ENCODE measurements around the gene PRICKLE2. TPM values are rescaled to one million over a fixed set of nuclear protein-coding genes. Genes with fewer than 3 reads are reported as not detected.

PRICKLE2 gene
- total and polyA plus RNA-seq, 10 of the 15 experiments (the other 5 are each of a cell fraction or from before 2014, with no cell fraction given) = 0.11 to 2.6 (median 0.69) TPM

GRCh38 chr3:64167351-64167750, 57.9 kb downstream of the PRICKLE2 start (continued):
- no peak for TF ChIP-seq ETV6 (conservative IDR thresholded peaks at IDR 0.05 in 1 of 2, IDR thresholded peaks at IDR 0.05 in 1 of 2; ENCODE audit: borderline replicate concordance in 1 of 2, low read depth in 1 of 2)

- Histone ChIP-seq H3K4me3 (no peak overlapping the region), H3K4me2 (ENCODE audit: control insufficient read depth, insufficient read depth) (no peak overlapping the region), H3K9me3 (replicated peaks; ENCODE audit: control insufficient read depth, insufficient read depth, low read length) (no peaks in the 10 kb centered on the region), H2AFZ (ENCODE audit: control insufficient read depth, low read depth, low read length) (no peak overlapping the region), H3K27ac (ENCODE audit: control insufficient read depth, insufficient read depth) (no peak overlapping the region), H3K36me3 (ENCODE audit: control insufficient read depth in 2 of 2, insufficient read depth in 2 of 2, low read length in 1 of 2) (no peaks in the 10 kb centered on the region), H3K4me1 (ENCODE audit: control insufficient read depth, insufficient read depth, low read length) (no peaks in the 10 kb centered on the region), H3K27me3 (replicated peaks in 1 of 2; ENCODE audit: control insufficient read depth in 2 of 2, insufficient read depth in 2 of 2, low read length in 1 of 2) (no peaks in the 10 kb centered on the region), H3K79me2 (ENCODE audit: control insufficient read depth, insufficient read depth, low read length) (no peaks in the 10 kb centered on the region), H4K20me1 (ENCODE audit: control insufficient read depth, insufficient read depth) (no peaks in the 10 kb centered on the region), H3K9ac (ENCODE audit: control insufficient read depth, insufficient read depth, low read length) (no peak overlapping the region)
- TF ChIP-seq SMAD5 (IDR thresholded peaks at IDR 0.05; ENCODE audit: low read depth) (no peak), ETV6 (conservative IDR thresholded peaks at IDR 0.05 in 1 of 2, IDR thresholded peaks at IDR 0.05 in 1 of 2; ENCODE audit: borderline replicate concordance in 1 of 2, low read depth in 1 of 2) (peak in 1 of 2 experiments; percentile 91; a peak in 2 of 4 replicates)
- no TSS peak for BruUV-seq (replicated peaks)
- in situ Hi-C loops (cut with MboI) (no loop called here), intact Hi-C loops (cut with micrococcal nuclease; ENCODE audit: unreplicated experiment) (no loop called here)
- RAD21 ChIA-PET (ENCODE audit: unreplicated experiment) = interaction anchor here (1.5 to 1.7 kb wide), 2 partner anchors 53 to 57 kb away, joined by 3 read pairs; no protein-coding TSS in a partner anchor
- CTCF ChIA-PET = interaction anchor here (1.1 to 1.7 kb wide), 3 partner anchors 9 to 54 kb away, joined by 3 to 5 read pairs (median 3); no protein-coding TSS in a partner anchor
- no peak for DNase-seq (ENCODE audit: low read depth, low spot score)
- POLR2A ChIA-PET = no interaction called here
- no peak for ATAC-seq
- WGBS (ENCODE audit: insufficient coverage, insufficient replicate concordance, low lambda C conversion rate, missing lambda C conversion rate) = 46% methylated on average over 4 of the region's 4 CpGs
- no peak for FAIRE-seq
- SMC1A ChIA-PET (ENCODE audit: uncharacterized antibody, unreplicated experiment) = interaction anchor here (1.1 to 4.0 kb wide), 4 partner anchors 8 to 67 kb away, joined by 3 to 11 read pairs (median 5); no protein-coding TSS in a partner anchor
These were observed 58.6 kb downstream of the PRICKLE2 start for GRCh38 chr3:64166584-64167162.

GRCh38 chr3:64164349-64164748, 60.9 kb downstream of the PRICKLE2 start:
- Histone ChIP-seq H3K4me3 (no peak overlapping the region), H3K4me2 (ENCODE audit: control insufficient read depth, insufficient read depth) (no peak overlapping the region), H3K27me3 (replicated peaks in 1 of 2; ENCODE audit: control insufficient read depth in 2 of 2, insufficient read depth in 2 of 2, low read length in 1 of 2) (no peaks in the 10 kb centered on the region), H3K27ac (ENCODE audit: control insufficient read depth, insufficient read depth) (no peak overlapping the region), H3K79me2 (ENCODE audit: control insufficient read depth, insufficient read depth, low read length) (no peaks in the 10 kb centered on the region), H3K4me1 (ENCODE audit: control insufficient read depth, insufficient read depth, low read length) (no peaks in the 10 kb centered on the region), H3K9me3 (replicated peaks; ENCODE audit: control insufficient read depth, insufficient read depth, low read length) (no peaks in the 10 kb centered on the region), H3K9ac (ENCODE audit: control insufficient read depth, insufficient read depth, low read length) (no peak overlapping the region), H3K36me3 (ENCODE audit: control insufficient read depth in 2 of 2, insufficient read depth in 2 of 2, low read length in 1 of 2) (no peaks in the 10 kb centered on the region), H2AFZ (ENCODE audit: control insufficient read depth, low read depth, low read length) (no peak overlapping the region), H4K20me1 (ENCODE audit: control insufficient read depth, insufficient read depth) (no peaks in the 10 kb centered on the region)
- no peak for FAIRE-seq
- no TSS peak for BruUV-seq (replicated peaks)
- in situ Hi-C loops (cut with MboI) (no loop called here), intact Hi-C loops (cut with micrococcal nuclease; ENCODE audit: unreplicated experiment) (no loop called here)
- no peak for ATAC-seq
- WGBS (ENCODE audit: insufficient coverage, insufficient replicate concordance, low lambda C conversion rate, missing lambda C conversion rate) = 36% methylated on average over 2 of the region's 2 CpGs
- ChIA-PET SMC1A (ENCODE audit: uncharacterized antibody, unreplicated experiment) (interaction anchor here (0.7 to 3.4 kb wide), 6 partner anchors 61 to 289 kb away, joined by 3 to 21 read pairs (median 3); partner anchors contain the start of gene PRICKLE2), POLR2A (interaction anchor here (0.5 to 1.3 kb wide), 3 partner anchors 11 to 136 kb away, joined by 3 read pairs; no protein-coding TSS in a partner anchor), RAD21 (ENCODE audit: unreplicated experiment) (interaction anchor here (1.3 to 3.4 kb wide), 4 partner anchors 9 to 138 kb away, joined by 3 to 29 read pairs (median 6); partner anchors contain the start of gene PRICKLE2), CTCF (interaction anchor here (0.6 to 3.7 kb wide), 3 partner anchors 56 to 263 kb away, joined by 3 to 16 read pairs (median 14); partner anchors contain the start of gene PRICKLE2)
- no peak for TF ChIP-seq PBX3 (IDR thresholded peaks at IDR 0.05; ENCODE audit: insufficient replicate concordance, low read depth, low read length)
- TF ChIP-seq MEF2A (IDR thresholded peaks at IDR 0.05; ENCODE audit: insufficient read depth, low read depth, low read length) = no peak
- TF ChIP-seq ZNF24 (IDR thresholded peaks at IDR 0.05) = no peak
- TF ChIP-seq, protein P1, sequence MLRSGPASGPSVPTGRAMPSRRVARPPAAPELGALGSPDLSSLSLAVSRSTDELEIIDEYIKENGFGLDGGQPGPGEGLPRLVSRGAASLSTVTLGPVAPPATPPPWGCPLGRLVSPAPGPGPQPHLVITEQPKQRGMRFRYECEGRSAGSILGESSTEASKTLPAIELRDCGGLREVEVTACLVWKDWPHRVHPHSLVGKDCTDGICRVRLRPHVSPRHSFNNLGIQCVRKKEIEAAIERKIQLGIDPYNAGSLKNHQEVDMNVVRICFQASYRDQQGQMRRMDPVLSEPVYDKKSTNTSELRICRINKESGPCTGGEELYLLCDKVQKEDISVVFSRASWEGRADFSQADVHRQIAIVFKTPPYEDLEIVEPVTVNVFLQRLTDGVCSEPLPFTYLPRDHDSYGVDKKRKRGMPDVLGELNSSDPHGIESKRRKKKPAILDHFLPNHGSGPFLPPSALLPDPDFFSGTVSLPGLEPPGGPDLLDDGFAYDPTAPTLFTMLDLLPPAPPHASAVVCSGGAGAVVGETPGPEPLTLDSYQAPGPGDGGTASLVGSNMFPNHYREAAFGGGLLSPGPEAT (IDR thresholded peaks at IDR 0.05; ENCODE audit: low read depth) = no peak
- no peak for TF ChIP-seq TARDBP (IDR thresholded peaks at IDR 0.05; ENCODE audit: borderline replicate concordance)
- no peak for TF ChIP-seq EP300 (IDR thresholded peaks at IDR 0.05; ENCODE audit: borderline replicate concordance in 1 of 2, control insufficient read depth in 1 of 2, low read depth in 2 of 2, low read length in 2 of 2)
- DNase-seq (ENCODE audit: low read depth, low spot score) = no peak

Data from GM12878 (cell line).